ENCODE data around the gene EVI5.

The EVI5 gene

DNA sequence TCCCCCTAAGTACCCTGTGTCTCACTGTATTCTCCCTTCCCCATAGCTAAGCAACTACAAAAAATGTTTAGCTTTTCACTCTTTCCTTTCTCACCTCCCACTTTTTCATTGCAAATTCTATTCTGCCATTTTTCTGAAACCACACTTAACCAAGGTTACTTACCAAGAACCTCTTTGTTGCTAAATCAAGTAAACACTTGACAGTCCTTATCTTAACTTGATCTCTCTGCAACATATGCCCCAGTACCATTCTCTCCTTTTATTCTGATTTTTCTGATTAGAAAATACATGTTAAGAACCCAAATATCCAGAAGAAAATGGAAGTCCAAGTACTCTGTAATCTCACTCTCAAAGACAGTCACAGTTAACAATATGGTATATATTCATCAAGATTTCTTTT is 16.0 kb downstream of the EVI5 start:
- H3K4me1 ChIP-seq (ENCODE audit: control insufficient read depth in 1 of 2, insufficient read depth in 1 of 2, low read depth in 1 of 2, low read length in 1 of 2): peaks cover 4 to 13% of the 10 kb centered on the region in 2 experiments

DNA sequence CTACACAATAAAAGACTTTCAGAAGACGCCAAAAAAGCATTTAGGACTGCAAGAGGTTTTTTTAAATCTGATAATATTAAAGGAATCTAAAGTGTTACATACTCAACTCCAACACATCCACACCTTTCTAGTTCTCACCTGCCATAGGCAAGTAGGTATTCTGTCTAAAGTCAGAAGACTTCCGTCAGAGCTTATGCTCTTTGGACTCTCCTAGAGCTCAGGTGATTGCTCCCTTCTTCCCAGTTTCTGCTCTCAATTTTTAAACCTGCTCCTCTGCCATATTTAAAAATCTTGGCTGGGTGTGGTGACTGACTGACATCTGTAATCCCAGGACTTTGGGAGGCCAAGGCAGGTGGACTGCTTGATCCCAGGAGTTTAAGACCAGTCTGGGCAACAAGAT is 16.6 kb downstream of the EVI5 start:
- no peaks in the 10 kb centered on the region for H3K27me3 ChIP-seq
- no peaks in the 10 kb centered on the region for H3K9me3 ChIP-seq
- H3K36me3 ChIP-seq: no peaks in the 10 kb centered on the region
- peaks cover 4 to 13% of the 10 kb centered on the region in 2 experiments for H3K4me1 ChIP-seq (ENCODE audit: control insufficient read depth in 1 of 2, insufficient read depth in 1 of 2, low read depth in 1 of 2, low read length in 1 of 2)
- no peak overlapping the region for H3K4me3 ChIP-seq (ENCODE audit: low read depth in 1 of 2, low read length in 1 of 2)
- TF ChIP-seq, protein P1, sequence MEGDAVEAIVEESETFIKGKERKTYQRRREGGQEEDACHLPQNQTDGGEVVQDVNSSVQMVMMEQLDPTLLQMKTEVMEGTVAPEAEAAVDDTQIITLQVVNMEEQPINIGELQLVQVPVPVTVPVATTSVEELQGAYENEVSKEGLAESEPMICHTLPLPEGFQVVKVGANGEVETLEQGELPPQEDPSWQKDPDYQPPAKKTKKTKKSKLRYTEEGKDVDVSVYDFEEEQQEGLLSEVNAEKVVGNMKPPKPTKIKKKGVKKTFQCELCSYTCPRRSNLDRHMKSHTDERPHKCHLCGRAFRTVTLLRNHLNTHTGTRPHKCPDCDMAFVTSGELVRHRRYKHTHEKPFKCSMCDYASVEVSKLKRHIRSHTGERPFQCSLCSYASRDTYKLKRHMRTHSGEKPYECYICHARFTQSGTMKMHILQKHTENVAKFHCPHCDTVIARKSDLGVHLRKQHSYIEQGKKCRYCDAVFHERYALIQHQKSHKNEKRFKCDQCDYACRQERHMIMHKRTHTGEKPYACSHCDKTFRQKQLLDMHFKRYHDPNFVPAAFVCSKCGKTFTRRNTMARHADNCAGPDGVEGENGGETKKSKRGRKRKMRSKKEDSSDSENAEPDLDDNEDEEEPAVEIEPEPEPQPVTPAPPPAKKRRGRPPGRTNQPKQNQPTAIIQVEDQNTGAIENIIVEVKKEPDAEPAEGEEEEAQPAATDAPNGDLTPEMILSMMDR (IDR thresholded peaks at IDR 0.05): no peak
- no peak overlapping the region for H3K27ac ChIP-seq

More for the DNA sequence above, 16.0 kb downstream of the EVI5 start:
- Histone ChIP-seq H3K36me3 (no peaks in the 10 kb centered on the region), H3K4me3 (ENCODE audit: low read depth in 1 of 2, low read length in 1 of 2) (no peak overlapping the region), H3K27ac (no peak overlapping the region), H3K27me3 (no peaks in the 10 kb centered on the region), H3K9me3 (no peaks in the 10 kb centered on the region)
- TF ChIP-seq, protein P1 (IDR thresholded peaks at IDR 0.05): no peak

DNA sequence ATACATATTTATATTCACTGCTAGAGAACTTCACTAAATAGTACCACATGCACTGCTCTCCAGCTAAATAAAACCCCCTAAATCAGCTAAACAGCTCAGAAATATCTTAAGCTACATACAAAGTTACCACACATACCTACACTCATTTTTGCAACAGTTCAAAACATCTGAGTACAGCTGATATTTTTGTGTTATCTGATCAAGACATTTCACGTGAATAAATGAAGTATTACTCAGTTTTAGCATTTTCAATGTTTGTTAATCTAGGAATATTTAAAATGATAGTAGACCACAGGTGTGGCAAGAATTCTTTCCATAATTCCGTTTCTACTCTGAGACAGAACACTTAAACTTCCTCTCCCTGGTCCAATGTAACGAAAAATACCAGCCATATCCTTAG is 20.8 kb downstream of the EVI5 start:
- Histone ChIP-seq H3K9me3 (no peaks in the 10 kb centered on the region), H3K4me1 (ENCODE audit: control insufficient read depth in 1 of 2, insufficient read depth in 1 of 2, low read depth in 1 of 2, low read length in 1 of 2) (peaks cover 4 to 13% of the 10 kb centered on the region in 2 experiments), H3K4me3 (ENCODE audit: low read depth in 1 of 2, low read length in 1 of 2) (no peak overlapping the region), H3K27me3 (no peaks in the 10 kb centered on the region), H3K36me3 (no peaks in the 10 kb centered on the region), H3K27ac (no peak overlapping the region)
- TF ChIP-seq, protein P1 (IDR thresholded peaks at IDR 0.05): no peak

DNA sequence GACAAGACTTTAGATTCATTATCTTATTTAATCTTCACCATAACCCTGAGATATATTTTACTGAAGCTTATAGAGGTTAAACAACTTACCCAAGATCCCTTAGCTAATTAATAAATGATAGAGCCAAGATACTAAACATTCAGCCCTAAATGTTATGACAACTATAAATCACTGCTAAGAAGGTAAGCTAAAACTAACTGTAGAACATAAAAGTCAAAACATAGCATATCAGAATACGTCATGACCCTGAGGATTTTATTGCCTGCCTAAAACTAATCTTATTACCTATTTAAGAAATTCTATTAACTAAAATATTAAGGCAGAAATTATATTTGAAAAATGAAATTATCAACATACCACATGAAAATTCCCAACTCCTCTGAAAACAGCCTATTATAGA is 22.6 kb downstream of the EVI5 start:
- Histone ChIP-seq H3K4me3 (ENCODE audit: low read depth in 1 of 2, low read length in 1 of 2) (no peak overlapping the region), H3K36me3 (no peaks in the 10 kb centered on the region)
- TF ChIP-seq, protein P1 (IDR thresholded peaks at IDR 0.05): no peak

DNA sequence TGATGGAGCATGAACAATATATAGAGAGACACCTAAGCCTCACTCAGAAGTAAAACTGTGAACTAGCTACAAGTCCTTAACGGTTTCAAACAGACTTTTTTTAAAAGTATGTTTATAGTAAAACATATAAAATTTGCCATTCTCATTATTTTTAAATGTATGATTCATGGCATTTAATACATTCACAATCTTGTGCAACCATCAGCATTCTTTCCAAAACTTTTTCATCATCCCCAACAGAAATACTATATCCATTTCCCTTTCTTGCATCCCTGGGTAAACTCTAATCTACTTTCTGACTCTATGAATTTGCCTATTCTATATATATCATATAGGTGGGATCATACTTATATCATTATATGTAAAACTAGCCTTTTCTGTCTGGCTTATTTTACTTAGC is 25.5 kb downstream of the EVI5 start:
- Histone ChIP-seq H3K4me1 (ENCODE audit: control insufficient read depth in 1 of 2, insufficient read depth in 1 of 2, low read depth in 1 of 2, low read length in 1 of 2) (peaks cover 0 to 2% of the 10 kb centered on the region in 2 experiments), H3K4me3 (ENCODE audit: low read depth in 1 of 2, low read length in 1 of 2) (no peak overlapping the region), H3K27me3 (no peaks in the 10 kb centered on the region), H3K9me3 (no peaks in the 10 kb centered on the region), H3K27ac (no peak overlapping the region), H3K36me3 (no peaks in the 10 kb centered on the region)
- TF ChIP-seq, protein P1 (IDR thresholded peaks at IDR 0.05): no peak

More for the DNA sequence above, 22.6 kb downstream of the EVI5 start:
- no peaks in the 10 kb centered on the region for H3K9me3 ChIP-seq
- H3K27me3 ChIP-seq: no peaks in the 10 kb centered on the region
- no peak overlapping the region for H3K27ac ChIP-seq
- H3K4me1 ChIP-seq (ENCODE audit: control insufficient read depth in 1 of 2, insufficient read depth in 1 of 2, low read depth in 1 of 2, low read length in 1 of 2): peaks cover 4 to 13% of the 10 kb centered on the region in 2 experiments

DNA sequence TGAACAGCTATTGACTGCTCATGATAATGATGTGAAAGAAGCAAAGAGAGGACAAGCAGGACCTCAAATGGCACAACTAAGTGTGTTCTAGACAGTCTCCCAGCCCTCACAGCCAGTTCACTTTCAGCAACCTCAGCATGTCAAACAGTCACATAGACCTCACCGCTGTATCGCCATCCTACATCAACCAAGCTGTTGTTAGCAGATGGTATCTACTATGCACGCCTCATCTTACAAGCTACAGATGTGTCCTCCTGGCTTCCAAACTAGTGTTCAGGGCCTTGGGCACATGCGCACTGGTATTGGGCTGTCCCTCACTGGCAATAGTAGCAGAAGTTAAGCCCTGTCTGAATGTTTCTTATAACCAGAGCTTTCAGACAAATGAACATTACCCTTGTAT is 28.4 kb downstream of the EVI5 start:
- TF ChIP-seq, protein P1 (IDR thresholded peaks at IDR 0.05): no peak
- H3K27ac ChIP-seq: no peak overlapping the region
- H3K4me3 ChIP-seq (ENCODE audit: low read depth in 1 of 2, low read length in 1 of 2): no peak overlapping the region
- no peaks in the 10 kb centered on the region for H3K36me3 ChIP-seq
- H3K27me3 ChIP-seq: no peaks in the 10 kb centered on the region
- no peaks in the 10 kb centered on the region for H3K9me3 ChIP-seq
- H3K4me1 ChIP-seq (ENCODE audit: control insufficient read depth in 1 of 2, insufficient read depth in 1 of 2, low read depth in 1 of 2, low read length in 1 of 2): no peaks in the 10 kb centered on the region

Data from neutrophil (primary cell).